Measurements from ENCODE around the gene SBNO2. TPM values are rescaled to one million over a fixed set of nuclear protein-coding genes. Genes with fewer than 3 reads are reported as not detected.

The SBNO2 gene
- total RNA-seq, 1 donor from 2014 or later = 91.6 TPM

DNA sequence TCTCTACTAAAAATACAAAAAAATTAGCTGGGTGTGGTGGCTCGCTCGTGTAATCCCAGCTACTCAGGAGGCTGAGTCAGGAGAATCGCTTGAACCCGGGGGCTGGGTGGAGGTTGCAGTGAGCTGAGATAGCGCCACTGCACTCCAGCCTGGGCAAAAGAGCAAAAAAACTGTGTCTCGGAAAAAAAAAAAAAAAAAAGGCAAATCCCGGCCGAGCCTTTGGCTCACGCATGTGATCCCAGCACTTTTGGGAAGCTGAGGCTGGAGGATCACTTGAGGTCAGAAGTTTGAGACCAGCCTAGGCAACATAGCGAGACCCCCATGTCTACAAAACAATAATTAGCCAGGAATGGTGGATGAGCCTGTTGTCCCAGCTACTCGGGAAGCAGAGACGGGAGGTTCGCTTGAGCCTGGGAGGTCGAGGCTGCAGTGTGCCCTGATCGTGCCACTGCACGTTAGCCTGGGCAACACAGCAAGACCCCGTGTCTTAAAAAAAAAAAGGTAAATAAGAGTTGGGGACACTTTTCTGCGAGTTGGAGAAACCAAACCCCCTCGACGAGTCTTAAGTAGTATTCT, 70.8 kb downstream of the SBNO2 start:
- H3K27me3 ChIP-seq (ENCODE audit: low read depth) = no peaks in the 10 kb centered on the region
- peaks cover 24% of the 10 kb centered on the region for H3K36me3 ChIP-seq
- peaks cover 72% of the 10 kb centered on the region for H3K4me1 ChIP-seq
- H3K27ac ChIP-seq = peak overlapping the region; percentile 92
- TF ChIP-seq CTCF (IDR thresholded peaks at IDR 0.05) = no peak
- no peaks in the 10 kb centered on the region for H3K9me3 ChIP-seq
- no peak for DNase-seq
- peak overlapping the region; percentile 44 for H3K4me3 ChIP-seq
- no peak for ATAC-seq
- intact Hi-C loops (cut with DNase I) = no loop called here

GRCh38 chr19:1102407-1103131, 71.5 kb downstream of the SBNO2 start:
- TF ChIP-seq CTCF (IDR thresholded peaks at IDR 0.05) = no peak
- H3K4me3 ChIP-seq = no peak overlapping the region
- intact Hi-C loops (cut with DNase I) = no loop called here
- ATAC-seq (peak; percentile 12 to 23), DNase-seq (no peak)
- peaks cover 18% of the 10 kb centered on the region for H3K36me3 ChIP-seq
- peak overlapping the region; percentile 92 for H3K27ac ChIP-seq
- H3K9me3 ChIP-seq = no peaks in the 10 kb centered on the region
- peaks cover 74% of the 10 kb centered on the region for H3K4me1 ChIP-seq
- no peaks in the 10 kb centered on the region for H3K27me3 ChIP-seq (ENCODE audit: low read depth)

GRCh38 chr19:1101337-1101698, 72.8 kb downstream of the SBNO2 start:
- DNase-seq = peak; percentile 77
- H3K4me1 ChIP-seq = peaks cover 73% of the 10 kb centered on the region

DNA sequence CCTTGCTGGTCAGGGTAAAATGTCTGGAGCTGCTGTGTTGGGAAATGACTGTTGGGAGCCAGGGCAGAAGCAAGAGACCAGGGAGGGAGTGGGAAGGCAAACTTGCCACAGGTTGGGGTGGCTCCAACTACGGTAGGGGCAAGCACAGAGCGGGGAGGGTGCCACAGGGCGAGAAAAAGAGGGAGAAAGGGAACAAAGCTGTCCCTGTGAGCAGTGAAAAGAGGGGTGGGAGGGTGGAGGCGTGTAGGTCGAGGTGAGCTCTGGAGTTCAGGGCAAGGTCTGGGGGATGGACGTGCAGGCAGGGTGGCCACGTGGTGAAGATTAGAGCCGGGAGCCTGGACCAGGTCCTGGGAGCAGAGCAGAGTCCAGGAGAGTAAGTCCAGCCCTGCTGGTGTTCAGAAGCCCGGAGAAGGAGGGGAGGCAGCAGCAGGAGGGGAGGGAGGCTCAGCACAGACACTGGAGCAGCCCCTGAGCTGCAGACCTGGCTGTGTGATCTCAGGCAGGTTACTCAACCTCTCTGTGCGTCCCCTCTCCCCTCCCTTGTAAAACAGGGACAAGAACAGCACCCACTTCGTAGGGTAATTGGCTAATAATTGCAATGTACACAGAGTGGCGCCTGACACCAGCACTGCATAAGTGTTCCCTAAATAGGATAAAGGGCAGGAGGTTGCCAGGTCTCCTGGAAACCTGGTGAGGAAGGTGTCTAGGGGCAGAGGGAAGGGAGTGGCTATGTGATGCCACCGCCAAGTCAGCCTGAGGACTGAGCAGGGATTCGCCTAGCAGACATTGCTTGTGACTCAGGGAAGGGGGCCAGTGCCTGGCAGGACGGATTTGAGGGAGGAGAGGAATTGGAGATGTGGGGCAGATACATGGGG, 75.7 kb downstream of the SBNO2 start:
- Histone ChIP-seq H3K27ac (peak overlapping the region; percentile 92), H3K4me3 (peak overlapping the region; percentile 11), H3K9me3 (no peaks in the 10 kb centered on the region), H3K27me3 (ENCODE audit: low read depth) (no peaks in the 10 kb centered on the region), H3K4me1 (peaks cover 73% of the 10 kb centered on the region), H3K36me3 (peaks cover 5% of the 10 kb centered on the region)
- DNase-seq (peak; percentile 76), ATAC-seq (peak; percentile 48 to 56)
- intact Hi-C loops (cut with DNase I) = no loop called here
- TF ChIP-seq CTCF (IDR thresholded peaks at IDR 0.05) = no peak

More at GRCh38 chr19:1101337-1101698, 72.8 kb downstream of the SBNO2 start:
- TF ChIP-seq CTCF (IDR thresholded peaks at IDR 0.05) = no peak
- Histone ChIP-seq H3K9me3 (no peaks in the 10 kb centered on the region), H3K4me3 (peak overlapping the region; percentile 30), H3K36me3 (peaks cover 5% of the 10 kb centered on the region), H3K27me3 (ENCODE audit: low read depth) (no peaks in the 10 kb centered on the region), H3K27ac (peak overlapping the region; percentile 92)
- ATAC-seq = peak in 1 of 2 donors; percentile 13
- intact Hi-C loops (cut with DNase I) = no loop called here

GRCh38 chr19:1097810-1098176, 76.3 kb downstream of the SBNO2 start:
- intact Hi-C loops (cut with DNase I) = no loop called here

More at GRCh38 chr19:1097810-1098176, 76.3 kb downstream of the SBNO2 start:
- H3K9me3 ChIP-seq = no peaks in the 10 kb centered on the region
- H3K4me1 ChIP-seq = peaks cover 72% of the 10 kb centered on the region
- no peaks in the 10 kb centered on the region for H3K27me3 ChIP-seq (ENCODE audit: low read depth)
- ATAC-seq = peak; percentile 24 to 37
- H3K36me3 ChIP-seq = peaks cover 11% of the 10 kb centered on the region
- peak; percentile 78 for DNase-seq
- H3K27ac ChIP-seq = peak overlapping the region; percentile 92
- peak overlapping the region; percentile 11 for H3K4me3 ChIP-seq
- TF ChIP-seq CTCF (IDR thresholded peaks at IDR 0.05) = no peak
